ENCODE data around the gene SV2C.

Gene SV2C

GRCh38 chr5:76277736-76278135, 194.6 kb downstream of the SV2C start:
- H3K36me3 Mint-ChIP-seq (ENCODE audit: low read depth) = no peaks in the 10 kb centered on the region
- H3K4me1 Mint-ChIP-seq = peaks cover 9% of the 10 kb centered on the region
- no peak overlapping the region for H3K4me3 Mint-ChIP-seq
- no peaks in the 10 kb centered on the region for H3K27me3 Mint-ChIP-seq (ENCODE audit: low read depth)
- no peaks in the 10 kb centered on the region for H3K9me3 Mint-ChIP-seq
- no peak overlapping the region for H3K27ac Mint-ChIP-seq
- TF ChIP-seq CTCF (IDR thresholded peaks at IDR 0.05; ENCODE audit: unreplicated experiment in 3 of 3) = no peak

GRCh38 chr5:76278261-76278789, 195.1 kb downstream of the SV2C start:
- Mint-ChIP-seq H3K4me1 (peaks cover 9% of the 10 kb centered on the region), H3K4me3 (no peak overlapping the region), H3K9me3 (no peaks in the 10 kb centered on the region), H3K36me3 (ENCODE audit: low read depth) (no peaks in the 10 kb centered on the region), H3K27ac (no peak overlapping the region), H3K27me3 (ENCODE audit: low read depth) (no peaks in the 10 kb centered on the region)
- no peak for TF ChIP-seq CTCF (IDR thresholded peaks at IDR 0.05; ENCODE audit: unreplicated experiment in 3 of 3)

GRCh38 chr5:76280494-76280893, 197.3 kb downstream of the SV2C start:
- no peaks in the 10 kb centered on the region for H3K9me3 Mint-ChIP-seq
- no peaks in the 10 kb centered on the region for H3K36me3 Mint-ChIP-seq (ENCODE audit: low read depth)
- H3K27me3 Mint-ChIP-seq (ENCODE audit: low read depth) = peaks cover 3% of the 10 kb centered on the region
- H3K27ac Mint-ChIP-seq = no peak overlapping the region
- H3K4me1 Mint-ChIP-seq = no peaks in the 10 kb centered on the region
- H3K4me3 Mint-ChIP-seq = no peak overlapping the region
- TF ChIP-seq CTCF (IDR thresholded peaks at IDR 0.05; ENCODE audit: unreplicated experiment in 3 of 3) = no peak

- no peaks in the 10 kb centered on the region for H3K9me3 Mint-ChIP-seq
- H3K27me3 Mint-ChIP-seq (ENCODE audit: low read depth) = peaks cover 3% of the 10 kb centered on the region
- no peak overlapping the region for H3K4me3 Mint-ChIP-seq
- TF ChIP-seq CTCF (IDR thresholded peaks at IDR 0.05; ENCODE audit: unreplicated experiment in 3 of 3) = no peak
- H3K36me3 Mint-ChIP-seq (ENCODE audit: low read depth) = no peaks in the 10 kb centered on the region
- H3K4me1 Mint-ChIP-seq = no peaks in the 10 kb centered on the region
- H3K27ac Mint-ChIP-seq = no peak overlapping the region
Measured at GRCh38 chr5:76283670-76284069, 200.5 kb downstream of the SV2C start.

- H3K9me3 Mint-ChIP-seq = no peaks in the 10 kb centered on the region
- no peaks in the 10 kb centered on the region for H3K4me1 Mint-ChIP-seq
- H3K27me3 Mint-ChIP-seq (ENCODE audit: low read depth) = no peaks in the 10 kb centered on the region
- H3K27ac Mint-ChIP-seq = no peak overlapping the region
- no peak for TF ChIP-seq CTCF (IDR thresholded peaks at IDR 0.05; ENCODE audit: unreplicated experiment in 3 of 3)
- H3K4me3 Mint-ChIP-seq = no peak overlapping the region
- no peaks in the 10 kb centered on the region for H3K36me3 Mint-ChIP-seq (ENCODE audit: low read depth)
Measured at GRCh38 chr5:76289692-76290091, 206.5 kb downstream of the SV2C start.

- Mint-ChIP-seq H3K27me3 (ENCODE audit: low read depth) (peaks cover 4% of the 10 kb centered on the region), H3K27ac (no peak overlapping the region), H3K36me3 (ENCODE audit: low read depth) (no peaks in the 10 kb centered on the region), H3K4me1 (no peaks in the 10 kb centered on the region), H3K4me3 (no peak overlapping the region), H3K9me3 (no peaks in the 10 kb centered on the region)
- TF ChIP-seq CTCF (IDR thresholded peaks at IDR 0.05; ENCODE audit: unreplicated experiment in 3 of 3) = no peak
Measured at GRCh38 chr5:76290321-76290757, 207.2 kb downstream of the SV2C start.

All from nephron (organoid).